ENCODE measurements around the gene SMIM3. TPM values are rescaled to one million over a fixed set of nuclear protein-coding genes. Genes with fewer than 3 reads are reported as not detected.

The SMIM3 gene
- total RNA-seq, 4 donors from 2014 or later = 14.2 to 17.9 (median 15.4) TPM

DNA sequence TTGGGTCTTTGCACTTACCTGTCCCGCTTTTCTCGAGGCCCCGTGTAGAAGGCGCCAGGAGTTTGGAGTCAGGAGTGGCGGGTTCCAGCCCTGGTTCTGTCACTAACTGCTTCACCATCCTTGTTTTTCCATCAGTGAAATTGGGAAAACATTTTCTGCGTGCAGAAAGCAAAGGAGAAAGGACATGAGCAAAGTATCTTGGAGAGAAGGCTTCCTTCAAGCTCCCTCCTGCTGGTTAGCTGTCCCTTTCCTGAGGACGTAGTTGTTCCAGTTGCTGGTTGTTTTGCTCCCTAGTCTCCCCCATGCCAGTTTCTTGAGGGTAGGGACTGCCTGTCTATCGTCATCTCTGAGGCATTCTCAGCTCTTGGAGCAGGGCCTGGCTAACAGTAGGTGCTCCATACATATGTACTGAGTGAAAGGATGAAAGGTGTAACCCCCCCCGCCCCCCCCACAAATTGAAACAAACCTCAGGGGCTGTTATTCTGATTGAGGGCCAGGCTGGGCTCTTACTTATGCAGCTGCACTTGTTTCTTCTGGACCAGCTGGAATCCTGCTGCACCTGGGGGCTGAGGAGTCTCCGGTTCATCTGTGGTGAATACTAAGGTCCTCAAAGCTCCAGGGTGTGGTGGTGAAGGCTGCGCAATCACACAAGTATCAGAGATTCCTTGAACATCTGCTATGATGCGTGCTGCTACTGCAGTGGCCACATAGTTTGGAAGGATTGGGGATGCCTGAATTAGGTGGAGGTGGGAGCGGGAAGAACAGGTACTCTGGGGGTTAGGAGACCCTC, 1.0 kb downstream of the SMIM3 start:
- TF ChIP-seq, protein P1, sequence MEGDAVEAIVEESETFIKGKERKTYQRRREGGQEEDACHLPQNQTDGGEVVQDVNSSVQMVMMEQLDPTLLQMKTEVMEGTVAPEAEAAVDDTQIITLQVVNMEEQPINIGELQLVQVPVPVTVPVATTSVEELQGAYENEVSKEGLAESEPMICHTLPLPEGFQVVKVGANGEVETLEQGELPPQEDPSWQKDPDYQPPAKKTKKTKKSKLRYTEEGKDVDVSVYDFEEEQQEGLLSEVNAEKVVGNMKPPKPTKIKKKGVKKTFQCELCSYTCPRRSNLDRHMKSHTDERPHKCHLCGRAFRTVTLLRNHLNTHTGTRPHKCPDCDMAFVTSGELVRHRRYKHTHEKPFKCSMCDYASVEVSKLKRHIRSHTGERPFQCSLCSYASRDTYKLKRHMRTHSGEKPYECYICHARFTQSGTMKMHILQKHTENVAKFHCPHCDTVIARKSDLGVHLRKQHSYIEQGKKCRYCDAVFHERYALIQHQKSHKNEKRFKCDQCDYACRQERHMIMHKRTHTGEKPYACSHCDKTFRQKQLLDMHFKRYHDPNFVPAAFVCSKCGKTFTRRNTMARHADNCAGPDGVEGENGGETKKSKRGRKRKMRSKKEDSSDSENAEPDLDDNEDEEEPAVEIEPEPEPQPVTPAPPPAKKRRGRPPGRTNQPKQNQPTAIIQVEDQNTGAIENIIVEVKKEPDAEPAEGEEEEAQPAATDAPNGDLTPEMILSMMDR (IDR thresholded peaks at IDR 0.05 in 4 of 5, conservative IDR thresholded peaks at IDR 0.05 in 1 of 5) = no peak
- TF ChIP-seq POLR2A (IDR thresholded peaks at IDR 0.05) = no peak
- Histone ChIP-seq H3K27me3 (no peaks in the 10 kb centered on the region), H3K27ac (peak overlapping the region; percentile 81 to 87 (median 84)), H3K36me3 (no peaks in the 10 kb centered on the region), H3K4me3 (peak overlapping the region; percentile 72 to 91 (median 78)), H3K9me3 (no peaks in the 10 kb centered on the region), H3K4me1 (peaks cover 21 to 31% of the 10 kb centered on the region in 2 donors)
- ATAC-seq (no peak), DNase-seq (peak in 1 of 2 donors; percentile 40)
- in situ Hi-C loops (cut with MboI; ENCODE audit: low sequenced_read_pairs in 4 of 4) = no loop called here
- intact Hi-C loops (cut with DNase I; ENCODE audit: low total_unique reads) = loop anchor here (2.0 to 10.0 kb wide), 3 partner anchors 21 to 335 kb away; partner anchors contain the start of genes DCTN4 and RBM22

GRCh38 chr5:150780187-150780692, 1.7 kb downstream of the SMIM3 start:
- Histone ChIP-seq H3K4me3 (peak overlapping the region; percentile 72 to 91 (median 78)), H3K9me3 (no peaks in the 10 kb centered on the region), H3K4me1 (peaks cover 21 to 31% of the 10 kb centered on the region in 2 donors), H3K27ac (peak overlapping the region; percentile 81 to 87 (median 84)), H3K27me3 (no peaks in the 10 kb centered on the region), H3K36me3 (no peaks in the 10 kb centered on the region)
- in situ Hi-C loops (cut with MboI; ENCODE audit: low sequenced_read_pairs in 4 of 4) (no loop called here), intact Hi-C loops (cut with DNase I; ENCODE audit: low total_unique reads) (loop anchor here (10.0 kb wide), 1 partner anchor 335 kb away; no protein-coding TSS in a partner anchor)
- DNase-seq (peak in 1 of 2 donors; percentile 68), ATAC-seq (peak; percentile 50 to 52)
- TF ChIP-seq POLR2A (IDR thresholded peaks at IDR 0.05) = peak; percentile 44 to 60
- TF ChIP-seq, protein P1 (IDR thresholded peaks at IDR 0.05 in 4 of 5, conservative IDR thresholded peaks at IDR 0.05 in 1 of 5) = no peak

GRCh38 chr5:150780816-150781221, 2.3 kb downstream of the SMIM3 start:
- no peak for TF ChIP-seq POLR2A (IDR thresholded peaks at IDR 0.05)
- TF ChIP-seq, protein P1 (IDR thresholded peaks at IDR 0.05 in 4 of 5, conservative IDR thresholded peaks at IDR 0.05 in 1 of 5) = no peak
- DNase-seq (no peak), ATAC-seq (no peak)
- Histone ChIP-seq H3K36me3 (no peaks in the 10 kb centered on the region), H3K27me3 (no peaks in the 10 kb centered on the region), H3K9me3 (no peaks in the 10 kb centered on the region), H3K27ac (peak overlapping the region; percentile 81 to 87 (median 84)), H3K4me3 (peak overlapping the region; percentile 42 to 91 (median 76)), H3K4me1 (peaks cover 21 to 31% of the 10 kb centered on the region in 2 donors)
- in situ Hi-C loops (cut with MboI; ENCODE audit: low sequenced_read_pairs in 4 of 4) (no loop called here), intact Hi-C loops (cut with DNase I; ENCODE audit: low total_unique reads) (loop anchor here (10.0 kb wide), 1 partner anchor 334 kb away; no protein-coding TSS in a partner anchor)

- peak; percentile 55 to 77 for DNase-seq
- peak overlapping the region; percentile 81 to 87 (median 84) for H3K27ac ChIP-seq
- peak overlapping the region; percentile 38 to 91 (median 76) for H3K4me3 ChIP-seq
- H3K27me3 ChIP-seq = no peaks in the 10 kb centered on the region
- TF ChIP-seq, protein P1 (IDR thresholded peaks at IDR 0.05 in 4 of 5, conservative IDR thresholded peaks at IDR 0.05 in 1 of 5) = no peak
- TF ChIP-seq POLR2A (IDR thresholded peaks at IDR 0.05) = peak; percentile 37 to 73
- peaks cover 21 to 31% of the 10 kb centered on the region in 2 donors for H3K4me1 ChIP-seq
- peak; percentile 67 for ATAC-seq
- H3K36me3 ChIP-seq = no peaks in the 10 kb centered on the region
- in situ Hi-C loops (cut with MboI; ENCODE audit: low sequenced_read_pairs in 4 of 4) (no loop called here), intact Hi-C loops (cut with DNase I; ENCODE audit: low total_unique reads) (loop anchor here (10.0 kb wide), 1 partner anchor 333 kb away; no protein-coding TSS in a partner anchor)
- no peaks in the 10 kb centered on the region for H3K9me3 ChIP-seq
Observed at GRCh38 chr5:150781706-150782614, 3.4 kb downstream of the SMIM3 start.
